ENCODE measurements around the gene P2RX6. TPM values are rescaled to one million over a fixed set of nuclear protein-coding genes. Genes with fewer than 3 reads are reported as not detected.

The P2RX6 gene
- total RNA-seq = 10 to 100 TPM in 1 of 6 donors, 1 to 10 TPM in 1, under 1 TPM in 4; 0.39 to 22.0 (median 0.65) TPM

GRCh38 chr22:21014726-21015465 is at the start of gene P2RX6:
Gene P2RX6, plus strand, starts transcription at chr22:21015165. Its CDS starts 10 bp downstream, at chr22:21015175.
- Histone ChIP-seq H3K27ac (peak within 1 kb of the TSS; percentile 50 to 82 (median 67)), H3K4me3 (peak within 1 kb of the TSS; percentile 14 to 57 (median 50)), H3K9me3 (no peaks in the 10 kb centered on the region), H3K36me3 (no peaks in the 10 kb centered on the region), H3K4me1 (peaks cover 22 to 27% (median 23%) of the 10 kb centered on the region in 4 donors), H3K27me3 (no peaks in the 10 kb centered on the region)
- DNase-seq (peak in 1 of 2 donors; percentile 66), ATAC-seq (ENCODE audit: low FRiP score in 2 of 2) (peak; percentile 35 to 48)
- TF ChIP-seq POLR2A (IDR thresholded peaks at IDR 0.05) (no peak), EP300 (IDR thresholded peaks at IDR 0.05) (no peak), POLR2AphosphoS5 (IDR thresholded peaks at IDR 0.05) (no peak), CTCF (IDR thresholded peaks at IDR 0.05) (no peak)
- whole genome bisulfite sequencing, 2 donors = 32 to 41% methylated on average over 11 to 12 of the region's 12 CpGs

GRCh38 chr22:20965888-20966855 is 48.8 kb upstream of the P2RX6 start:
- H3K4me1 ChIP-seq = peaks cover 8 to 22% (median 9%) of the 10 kb centered on the region in 4 donors
- no peak for ATAC-seq (ENCODE audit: low FRiP score in 2 of 2)
- no peaks in the 10 kb centered on the region for H3K9me3 ChIP-seq
- H3K27me3 ChIP-seq = peaks cover 0 to 10% (median 3%) of the 10 kb centered on the region in 4 donors
- H3K4me3 ChIP-seq = no peak overlapping the region
- no peak for TF ChIP-seq POLR2AphosphoS5 (IDR thresholded peaks at IDR 0.05)
- no peak for TF ChIP-seq CTCF (IDR thresholded peaks at IDR 0.05)
- no peak for TF ChIP-seq POLR2A (IDR thresholded peaks at IDR 0.05)
- TF ChIP-seq EP300 (IDR thresholded peaks at IDR 0.05) = no peak
- DNase-seq = peak in 1 of 2 donors; percentile 59
- H3K36me3 ChIP-seq = no peaks in the 10 kb centered on the region
- 78 to 85% methylated on average over 9 to 12 of the region's 13 CpGs for whole genome bisulfite sequencing, 2 donors
- H3K27ac ChIP-seq = no peak overlapping the region

- WGBS, 2 donors = 38 to 79% methylated on average over 6 to 22 of the region's 22 CpGs
- no peaks in the 10 kb centered on the region for H3K36me3 ChIP-seq
- peak in 1 of 2 donors; percentile 84 for DNase-seq
- H3K4me1 ChIP-seq = peaks cover 8 to 14% (median 9%) of the 10 kb centered on the region in 4 donors
- TF ChIP-seq CTCF (IDR thresholded peaks at IDR 0.05) (no peak), POLR2AphosphoS5 (IDR thresholded peaks at IDR 0.05) (no peak), POLR2A (IDR thresholded peaks at IDR 0.05) (no peak)
- ATAC-seq (ENCODE audit: low FRiP score in 2 of 2) = peak in 1 of 2 donors; percentile 13
- no peak within 1 kb of the TSS for H3K4me3 ChIP-seq
- H3K9me3 ChIP-seq = no peaks in the 10 kb centered on the region
- no peak within 1 kb of the TSS for H3K27ac ChIP-seq
- H3K27me3 ChIP-seq = peaks cover 0 to 10% (median 3%) of the 10 kb centered on the region in 4 donors
These were observed 47.9 kb upstream of the P2RX6 start, which contains the start of gene AIFM3 for GRCh38 chr22:20966883-20967696. Gene AIFM3, plus strand, starts transcription at chr22:20967255. Its CDS starts 690 bp downstream, at chr22:20967945.

- TF ChIP-seq POLR2AphosphoS5 (IDR thresholded peaks at IDR 0.05) (no peak), POLR2A (IDR thresholded peaks at IDR 0.05) (no peak), CTCF (IDR thresholded peaks at IDR 0.05) (no peak), EP300 (IDR thresholded peaks at IDR 0.05) (no peak)
- H3K36me3 ChIP-seq = no peaks in the 10 kb centered on the region
- peaks cover 8 to 14% (median 9%) of the 10 kb centered on the region in 4 donors for H3K4me1 ChIP-seq
- H3K9me3 ChIP-seq = no peaks in the 10 kb centered on the region
- DNase-seq (peak in 1 of 2 donors; percentile 60), ATAC-seq (ENCODE audit: low FRiP score in 2 of 2) (no peak)
- H3K4me3 ChIP-seq = no peak overlapping the region
- H3K27ac ChIP-seq = no peak overlapping the region
- WGBS, 2 donors = 57% methylated on average over 17 to 19 of the region's 19 CpGs
- H3K27me3 ChIP-seq = peaks cover 0 to 10% (median 3%) of the 10 kb centered on the region in 4 donors
These were observed 47.2 kb upstream of the P2RX6 start for GRCh38 chr22:20967697-20968211.
